Measurements from ENCODE around the gene IDH3B. TPM values are rescaled to one million over a fixed set of nuclear protein-coding genes. Genes with fewer than 3 reads are reported as not detected.
A peak's percentile ranks its signal among the peaks of the same experiment; 100 is the strongest.

Gene IDH3B
- total and polyA plus RNA-seq, 2 donors (not counting 1 experiment from before 2014, with no cell fraction given) = 77.0 to 98.2 TPM

DNA sequence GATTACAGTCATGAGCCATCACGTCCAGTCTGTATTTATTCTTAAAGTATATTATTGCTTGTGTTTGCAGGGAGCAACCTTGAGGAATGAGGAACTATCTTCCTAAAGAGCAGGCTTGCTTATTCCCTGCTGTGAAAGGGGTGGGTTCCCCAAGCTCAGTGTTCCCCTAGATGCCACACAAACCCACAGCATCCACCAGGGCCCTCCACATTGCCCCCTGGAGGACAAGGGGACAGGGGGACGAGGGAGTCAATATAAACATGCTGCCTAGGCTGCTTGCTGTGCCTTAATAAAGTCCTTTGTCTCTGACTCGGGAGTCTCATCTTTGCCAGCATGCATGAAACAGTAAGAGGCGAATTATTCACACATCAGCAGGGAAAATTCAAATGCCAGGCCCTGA is 8.0 kb upstream of the IDH3B start:
- Histone ChIP-seq H3K79me2 (ENCODE audit: control insufficient read depth, insufficient read depth, low read length) (no peaks in the 10 kb centered on the region), H3K4me3 (replicated peaks in 1 of 4; ENCODE audit: control extremely low read depth in 1 of 4, insufficient read depth in 1 of 4, low read depth in 3 of 4, low read length in 4 of 4) (no peak overlapping the region), H3K4me2 (ENCODE audit: extremely low read depth, insufficient read depth, low read length) (no peak overlapping the region), H4K20me1 (ENCODE audit: control insufficient read depth, extremely low read depth, insufficient read depth, low read length) (no peaks in the 10 kb centered on the region), H3K9ac (ENCODE audit: insufficient read depth, low read length) (no peak overlapping the region), H3K27me3 (ENCODE audit: control insufficient read depth, insufficient read depth, low read length) (no peaks in the 10 kb centered on the region), H3K9me3 (ENCODE audit: control insufficient read depth, insufficient read depth, low read depth, low read length) (no peaks in the 10 kb centered on the region), H3K27ac (ENCODE audit: insufficient read depth, low read length) (no peak overlapping the region), H3K4me1 (ENCODE audit: control insufficient read depth, extremely low read depth, insufficient read depth, low read length) (no peaks in the 10 kb centered on the region), H2AFZ (ENCODE audit: low read length) (no peak overlapping the region), H3K36me3 (ENCODE audit: control insufficient read depth, insufficient read depth, low read length) (no peaks in the 10 kb centered on the region)
- DNase-seq (ENCODE audit: low read depth in 2 of 2) = no peak
- TF ChIP-seq, protein P1, sequence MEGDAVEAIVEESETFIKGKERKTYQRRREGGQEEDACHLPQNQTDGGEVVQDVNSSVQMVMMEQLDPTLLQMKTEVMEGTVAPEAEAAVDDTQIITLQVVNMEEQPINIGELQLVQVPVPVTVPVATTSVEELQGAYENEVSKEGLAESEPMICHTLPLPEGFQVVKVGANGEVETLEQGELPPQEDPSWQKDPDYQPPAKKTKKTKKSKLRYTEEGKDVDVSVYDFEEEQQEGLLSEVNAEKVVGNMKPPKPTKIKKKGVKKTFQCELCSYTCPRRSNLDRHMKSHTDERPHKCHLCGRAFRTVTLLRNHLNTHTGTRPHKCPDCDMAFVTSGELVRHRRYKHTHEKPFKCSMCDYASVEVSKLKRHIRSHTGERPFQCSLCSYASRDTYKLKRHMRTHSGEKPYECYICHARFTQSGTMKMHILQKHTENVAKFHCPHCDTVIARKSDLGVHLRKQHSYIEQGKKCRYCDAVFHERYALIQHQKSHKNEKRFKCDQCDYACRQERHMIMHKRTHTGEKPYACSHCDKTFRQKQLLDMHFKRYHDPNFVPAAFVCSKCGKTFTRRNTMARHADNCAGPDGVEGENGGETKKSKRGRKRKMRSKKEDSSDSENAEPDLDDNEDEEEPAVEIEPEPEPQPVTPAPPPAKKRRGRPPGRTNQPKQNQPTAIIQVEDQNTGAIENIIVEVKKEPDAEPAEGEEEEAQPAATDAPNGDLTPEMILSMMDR (conservative IDR thresholded peaks at IDR 0.05 in 1 of 2, IDR thresholded peaks at IDR 0.05 in 1 of 2; ENCODE audit: low read depth in 1 of 2, low read length in 2 of 2) = peak in 1 of 2 donors; percentile 4
- TF ChIP-seq EZH2 (IDR thresholded peaks at IDR 0.05; ENCODE audit: low read length, missing control alignments) = no peak

DNA sequence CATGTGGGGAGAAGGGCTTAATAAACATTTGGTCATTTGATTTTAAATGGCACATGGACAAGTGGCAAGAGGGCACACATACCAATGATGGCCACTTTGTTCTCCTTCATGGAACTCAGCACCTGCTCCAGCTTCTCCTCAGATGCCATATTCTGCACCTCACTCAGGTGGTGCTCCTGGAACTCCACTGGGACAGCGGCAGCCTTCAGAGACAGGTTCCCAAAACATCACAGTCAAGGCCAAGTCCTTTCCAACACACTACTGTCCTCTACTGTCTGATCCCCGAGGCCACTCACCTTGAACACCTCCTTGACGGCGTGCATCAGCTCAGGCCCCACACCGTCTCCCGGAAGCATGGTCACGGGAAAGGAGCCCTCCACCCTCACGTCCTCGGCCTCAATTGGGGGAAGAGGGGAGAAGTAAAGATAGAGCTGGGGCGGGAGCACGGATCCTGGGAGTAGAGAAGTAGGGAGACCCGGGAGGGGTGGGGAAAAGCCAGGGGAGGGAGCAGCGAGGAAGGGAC is 591 bp downstream of the IDH3B start:
- DNase-seq (ENCODE audit: low read depth in 2 of 2) = no peak
- no peaks in the 10 kb centered on the region for H4K20me1 ChIP-seq (ENCODE audit: control insufficient read depth, extremely low read depth, insufficient read depth, low read length)
- no peaks in the 10 kb centered on the region for H3K9me3 ChIP-seq (ENCODE audit: control insufficient read depth, insufficient read depth, low read depth, low read length)
- peak overlapping the region; percentile 93 for H3K27ac ChIP-seq (ENCODE audit: insufficient read depth, low read length)
- H3K4me1 ChIP-seq (ENCODE audit: control insufficient read depth, extremely low read depth, insufficient read depth, low read length) = no peaks in the 10 kb centered on the region
- TF ChIP-seq EZH2 (IDR thresholded peaks at IDR 0.05; ENCODE audit: low read length, missing control alignments) = no peak
- TF ChIP-seq, protein P1 (conservative IDR thresholded peaks at IDR 0.05 in 1 of 2, IDR thresholded peaks at IDR 0.05 in 1 of 2; ENCODE audit: low read depth in 1 of 2, low read length in 2 of 2) = no peak
- peak overlapping the region; percentile 71 to 98 (median 86) for H3K4me3 ChIP-seq (replicated peaks in 1 of 4; ENCODE audit: control extremely low read depth in 1 of 4, insufficient read depth in 1 of 4, low read depth in 3 of 4, low read length in 4 of 4)
- no peak overlapping the region for H2AFZ ChIP-seq (ENCODE audit: low read length)
- H3K79me2 ChIP-seq (ENCODE audit: control insufficient read depth, insufficient read depth, low read length) = peaks cover 10% of the 10 kb centered on the region
- peaks cover 10% of the 10 kb centered on the region for H3K36me3 ChIP-seq (ENCODE audit: control insufficient read depth, insufficient read depth, low read length)
- H3K4me2 ChIP-seq (ENCODE audit: extremely low read depth, insufficient read depth, low read length) = peak overlapping the region; percentile 97
- H3K27me3 ChIP-seq (ENCODE audit: control insufficient read depth, insufficient read depth, low read length) = peaks cover 4% of the 10 kb centered on the region
- H3K9ac ChIP-seq (ENCODE audit: insufficient read depth, low read length) = peak overlapping the region; percentile 89

DNA sequence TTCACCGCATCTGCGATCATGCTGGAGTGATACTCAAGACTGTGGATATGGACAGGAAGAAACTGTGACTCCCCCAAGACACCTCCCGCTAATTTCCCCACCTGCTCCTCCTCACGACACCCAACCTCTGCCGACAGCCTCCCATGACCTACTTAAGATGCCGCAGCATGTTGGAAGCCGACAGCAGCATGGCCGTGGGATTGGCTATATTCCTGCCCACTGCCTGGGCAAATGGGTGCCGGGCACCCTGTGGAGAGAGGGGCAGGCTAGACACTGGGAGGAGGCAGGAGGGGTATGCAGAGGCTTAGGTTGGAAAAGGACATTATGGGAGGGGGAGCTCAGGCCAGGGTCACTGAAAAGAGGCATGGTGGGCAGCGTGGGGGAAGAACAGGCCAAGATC is 4.5 kb downstream of the IDH3B start:
- H3K79me2 ChIP-seq (ENCODE audit: control insufficient read depth, insufficient read depth, low read length) = peaks cover 26% of the 10 kb centered on the region
- no peaks in the 10 kb centered on the region for H3K27me3 ChIP-seq (ENCODE audit: control insufficient read depth, insufficient read depth, low read length)
- peaks cover 38% of the 10 kb centered on the region for H3K36me3 ChIP-seq (ENCODE audit: control insufficient read depth, insufficient read depth, low read length)
- TF ChIP-seq, protein P1 (conservative IDR thresholded peaks at IDR 0.05 in 1 of 2, IDR thresholded peaks at IDR 0.05 in 1 of 2; ENCODE audit: low read depth in 1 of 2, low read length in 2 of 2) = no peak
- no peak for TF ChIP-seq EZH2 (IDR thresholded peaks at IDR 0.05; ENCODE audit: low read length, missing control alignments)
- peaks cover 2% of the 10 kb centered on the region for H3K4me1 ChIP-seq (ENCODE audit: control insufficient read depth, extremely low read depth, insufficient read depth, low read length)
- DNase-seq (ENCODE audit: low read depth in 2 of 2) = no peak
- no peak overlapping the region for H2AFZ ChIP-seq (ENCODE audit: low read length)
- no peak overlapping the region for H3K4me3 ChIP-seq (replicated peaks in 1 of 4; ENCODE audit: control extremely low read depth in 1 of 4, insufficient read depth in 1 of 4, low read depth in 3 of 4, low read length in 4 of 4)
- H3K9me3 ChIP-seq (ENCODE audit: control insufficient read depth, insufficient read depth, low read depth, low read length) = no peaks in the 10 kb centered on the region
- no peak overlapping the region for H3K4me2 ChIP-seq (ENCODE audit: extremely low read depth, insufficient read depth, low read length)
- H3K9ac ChIP-seq (ENCODE audit: insufficient read depth, low read length) = no peak overlapping the region
- no peaks in the 10 kb centered on the region for H4K20me1 ChIP-seq (ENCODE audit: control insufficient read depth, extremely low read depth, insufficient read depth, low read length)
- H3K27ac ChIP-seq (ENCODE audit: insufficient read depth, low read length) = no peak overlapping the region

Measured in fibroblast of lung (primary cell).